H9 (cell line): ENCODE measurements around the gene GFOD2. TPM values are rescaled to one million over a fixed set of nuclear protein-coding genes. Genes with fewer than 3 reads are reported as not detected.
A peak's percentile ranks its signal among the peaks of the same experiment; 100 is the strongest.

Source experiments
- DNase-seq: peaks from one replicate; pipeline ENCODE4 v3.0.0-alpha.2; 2017
- H2AFZ ChIP-seq: one replicate; pipeline ENCODE4 v1.6.1; 2013; ENCODE audit warnings: mild to moderate bottlenecking, low read length, control low read depth, moderate library complexity
- H2AK5ac ChIP-seq: 2 replicates; pipeline ENCODE4 v1.6.1; 2013; ENCODE audit warnings: low read length, control low read depth, mixed read lengths; ENCODE audit not compliant: insufficient read length
- H2BK120ac ChIP-seq: one replicate; pipeline ENCODE4 v1.6.1; 2013; ENCODE audit warnings: low read depth, mild to moderate bottlenecking, low read length, control low read depth, inconsistent platforms; ENCODE audit not compliant: poor library complexity, severe bottlenecking
- H2BK12ac ChIP-seq: 2 replicates; pipeline ENCODE4 v1.6.1; 2013; ENCODE audit warnings: low read length, control low read depth, mixed read lengths, low read depth; ENCODE audit not compliant: insufficient read length
- H2BK15ac ChIP-seq: 2 replicates; pipeline ENCODE4 v1.6.1; 2013; ENCODE audit warnings: low read depth, low read length, control low read depth
- H2BK20ac ChIP-seq: one replicate; pipeline ENCODE4 v1.6.1; 2013; ENCODE audit warnings: low read depth, mild to moderate bottlenecking, low read length, control low read depth, inconsistent platforms; ENCODE audit not compliant: poor library complexity, severe bottlenecking
- H2BK5ac ChIP-seq: 2 replicates; pipeline ENCODE4 v1.6.1; 2013; ENCODE audit warnings: low read length, control low read depth, mixed read lengths; ENCODE audit not compliant: insufficient read length
- H3K14ac ChIP-seq: 2 replicates; pipeline ENCODE4 v1.6.1; 2013; ENCODE audit warnings: low read length, control low read depth; ENCODE audit not compliant: insufficient read depth
- H3K18ac ChIP-seq: 2 replicates; pipeline ENCODE4 v1.6.1; 2013; ENCODE audit warnings: low read depth, mild to moderate bottlenecking, mixed read lengths, low read length, control low read depth; ENCODE audit not compliant: insufficient read length
- H3K23ac ChIP-seq: 2 replicates; pipeline ENCODE4 v1.6.1; 2013; ENCODE audit warnings: low read length, control low read depth, mixed read lengths, low read depth; ENCODE audit not compliant: insufficient read length
- H3K23me2 ChIP-seq: 2 replicates; pipeline ENCODE4 v1.6.1; 2013; ENCODE audit warnings: low read depth, mild to moderate bottlenecking, mixed read lengths, low read length, control low read depth; ENCODE audit not compliant: insufficient read length, poor library complexity, severe bottlenecking
- H3K27ac ChIP-seq: 2 replicates; pipeline ENCODE4 v1.5.1; 2013; ENCODE audit warnings: low read length, control low read depth, mixed read lengths, low read depth; ENCODE audit not compliant: insufficient read length
- H3K27me3 ChIP-seq: 2 replicates; pipeline ENCODE4 v1.6.1; 2013; ENCODE audit warnings: low read length, control low read depth, inconsistent platforms; ENCODE audit not compliant: insufficient read depth
- H3K4ac ChIP-seq: 2 replicates; pipeline ENCODE4 v1.6.1; 2013; ENCODE audit warnings: low read depth, mild to moderate bottlenecking, control low read depth, inconsistent platforms, low read length, moderate library complexity
- H3K4me1 ChIP-seq: 2 replicates; pipeline ENCODE4 v1.6.1; 2013; ENCODE audit warnings: low read length, control low read depth, inconsistent platforms; ENCODE audit not compliant: insufficient read depth
- H3K4me2 ChIP-seq: 2 replicates; pipeline ENCODE4 v1.6.1; 2013; ENCODE audit warnings: low read length, control low read depth, mixed read lengths; ENCODE audit not compliant: insufficient read length, insufficient read depth
- H3K56ac ChIP-seq: 2 replicates; pipeline ENCODE4 v1.6.1; 2013; ENCODE audit warnings: low read depth, mild to moderate bottlenecking, mixed read lengths, low read length, control low read depth; ENCODE audit not compliant: insufficient read length
- H3K79me1 ChIP-seq: 2 replicates; pipeline ENCODE4 v1.6.1; 2013; ENCODE audit warnings: low read depth, mild to moderate bottlenecking, moderate library complexity, low read length, control low read depth, inconsistent platforms; ENCODE audit not compliant: insufficient read depth, poor library complexity, severe bottlenecking
- H3K79me2 ChIP-seq: 2 replicates; pipeline ENCODE4 v1.6.1; 2013; ENCODE audit warnings: low read length, control low read depth, inconsistent platforms; ENCODE audit not compliant: insufficient read depth
- H3K9ac ChIP-seq: 2 replicates; pipeline ENCODE4 v1.6.1; 2013; ENCODE audit warnings: low read length, control low read depth, mixed read lengths; ENCODE audit not compliant: insufficient read length; ENCODE audit errors: extremely low read depth
- H3K9me3 ChIP-seq: one replicate; pipeline ENCODE4 v1.6.1; 2013; ENCODE audit warnings: low read depth, low read length, inconsistent platforms; ENCODE audit not compliant: control insufficient read depth
- H3T11ph ChIP-seq: one replicate; pipeline ENCODE4 v1.6.1; 2013; ENCODE audit warnings: mild to moderate bottlenecking, low read length, control low read depth, inconsistent platforms
- H4K20me1 ChIP-seq: one replicate; pipeline ENCODE4 v1.6.1; 2013; ENCODE audit not compliant: control insufficient read depth, insufficient read length, insufficient read depth
- H4K5ac ChIP-seq: 2 replicates; pipeline ENCODE4 v1.6.1; 2013; ENCODE audit warnings: low read depth, mild to moderate bottlenecking, mixed read lengths, low read length, control low read depth; ENCODE audit not compliant: insufficient read length
- H4K8ac ChIP-seq: replicated peaks from 2 replicates; pipeline ENCODE4 v1.6.1; 2013; ENCODE audit warnings: low read length, control low read depth, mixed read lengths, low read depth; ENCODE audit not compliant: insufficient read length
- H4K91ac ChIP-seq: 2 replicates; pipeline ENCODE4 v1.6.1; 2013; ENCODE audit warnings: low read depth, mild to moderate bottlenecking, moderate library complexity, mixed read lengths, low read length, control low read depth; ENCODE audit not compliant: insufficient read length
- H3K27ac Mint-ChIP-seq, 3 experiments: 2 replicates in 2 of 3; 3 replicates in 1 of 3; pipeline ENCODE4 v1.8.0; 2020 to 2021; ENCODE audit warnings: mixed read lengths in 3 of 3, mild to moderate bottlenecking in 1 of 3, moderate library complexity in 1 of 3
- H3K27me3 Mint-ChIP-seq: 2 replicates; pipeline ENCODE4 v1.8.0; 2021; ENCODE audit warnings: low read depth, mild to moderate bottlenecking, moderate library complexity, mixed read lengths
- H3K36me3 Mint-ChIP-seq, 3 experiments: 2 replicates in 2 of 3; 3 replicates in 1 of 3; pipeline ENCODE4 v1.8.0; 2020 to 2021; ENCODE audit warnings: low read depth in 3 of 3, mixed read lengths in 3 of 3; ENCODE audit not compliant: insufficient read depth in 1 of 3
- H3K4me1 Mint-ChIP-seq, 2 experiments: 2 replicates each; pipeline ENCODE4 v1.8.0; 2020; ENCODE audit warnings: mixed read lengths in 2 of 2
- H3K4me3 Mint-ChIP-seq, 2 experiments: 2 replicates in 1 of 2; 3 replicates in 1 of 2; pipeline ENCODE4 v1.8.0; 2020 to 2021; ENCODE audit warnings: mild to moderate bottlenecking in 2 of 2, mixed read lengths in 2 of 2, moderate library complexity in 1 of 2
- H3K9me3 Mint-ChIP-seq, 2 experiments: 2 replicates in 1 of 2; 3 replicates in 1 of 2; pipeline ENCODE4 v1.8.0; 2020; ENCODE audit warnings: mild to moderate bottlenecking in 2 of 2, mixed read lengths in 2 of 2, moderate library complexity in 1 of 2
- CTCF ChIP-seq: fragments of 200-600 bp; sonication (generic); conservative IDR thresholded peaks from 3 replicates; pipeline ENCODE4 v1.8.0; 2021; ENCODE audit warnings: antibody characterized with exemption, mild to moderate bottlenecking
- WGBS: extraction: QIAGEN DNeasy Blood & Tissue Kit; methylation state at CpG from one replicate; pipeline ENCODE4 v1.1.7; 2013; ENCODE audit warnings: missing lambda C conversion rate, low lambda C conversion rate, mixed read lengths; ENCODE audit not compliant: insufficient read length; ENCODE audit errors: extremely low coverage; 5-methylcytosine and 5-hydroxymethylcytosine counted together
- total RNA-seq: library from RNA; stranded (reverse); gene quantifications from 2 replicates; pipeline ENCODE4 v1.2.1, GENCODE V29; 2021

Gene GFOD2
- total RNA-seq, 1 experiment from 2014 or later: 21.8 TPM

DNA sequence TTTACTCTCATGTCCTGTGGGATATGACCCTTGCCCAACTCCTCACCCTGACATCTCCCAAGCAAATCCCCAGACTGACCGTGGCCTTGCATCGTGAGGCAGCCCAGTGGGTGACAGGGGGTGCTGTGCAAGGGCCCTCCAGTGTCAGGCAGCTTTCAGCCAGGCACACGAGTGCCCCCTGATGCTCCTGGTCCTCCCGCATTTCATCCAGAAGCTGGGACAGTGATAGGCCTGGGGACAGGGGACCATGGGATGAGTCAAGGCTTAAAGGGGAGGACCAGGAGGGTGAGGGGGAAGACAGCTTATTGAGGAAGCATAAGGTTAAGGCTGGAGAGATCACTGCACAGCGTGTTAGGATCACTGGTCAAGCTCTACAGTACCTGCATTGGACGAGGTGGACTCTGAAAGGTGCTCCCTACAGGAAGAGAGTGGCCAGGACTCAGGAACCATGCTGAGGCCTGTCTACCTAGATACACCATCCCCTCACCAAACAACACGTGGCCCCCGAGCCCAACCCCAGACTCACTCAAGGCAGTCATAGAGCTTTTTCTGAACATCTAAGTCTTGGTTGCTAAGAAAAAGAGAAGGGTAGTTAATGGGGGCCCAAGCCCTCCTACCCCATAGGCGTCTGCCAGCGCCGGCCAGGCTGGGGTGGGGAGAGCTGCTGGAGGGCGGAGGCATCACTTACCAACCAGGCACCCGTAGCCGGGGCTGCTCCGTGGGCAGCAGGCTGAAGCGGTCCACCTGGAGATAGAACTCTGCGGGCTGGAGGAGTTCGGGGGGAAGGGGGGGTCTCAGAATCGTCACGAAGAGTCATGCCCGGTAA lies 60.1 kb downstream of the GFOD2 start:
- H2BK20ac ChIP-seq: no peak overlapping the region
- no peak overlapping the region for H4K8ac ChIP-seq
- H3K9ac ChIP-seq: peak overlapping the region; percentile 56
- H4K5ac ChIP-seq: no peak overlapping the region
- no peak overlapping the region for H3T11ph ChIP-seq
- H3K23ac ChIP-seq: no peak overlapping the region
- no peaks in the 10 kb centered on the region for H3K9me3 ChIP-seq
- no peak overlapping the region for H3K27ac ChIP-seq
- no peak overlapping the region for H2BK120ac ChIP-seq
- H3K4me3 Mint-ChIP-seq: peak overlapping the region; percentile 85 to 94
- H3K27me3 ChIP-seq: no peaks in the 10 kb centered on the region
- peaks cover 2% of the 10 kb centered on the region for H3K27me3 Mint-ChIP-seq
- H3K27ac Mint-ChIP-seq: no peak overlapping the region
- H3K36me3 Mint-ChIP-seq: peaks cover 10 to 30% (median 19%) of the 10 kb centered on the region in 3 experiments
- no peaks in the 10 kb centered on the region for H3K4me1 ChIP-seq
- H4K91ac ChIP-seq: no peak overlapping the region
- H4K20me1 ChIP-seq: no peaks in the 10 kb centered on the region
- no peak overlapping the region for H2AK5ac ChIP-seq
- H2BK12ac ChIP-seq: no peak overlapping the region
- H3K9me3 Mint-ChIP-seq: no peaks in the 10 kb centered on the region; a peak in 1 of 5 replicates
- no CpG with 5 or more reads among the region's 21 CpGs for WGBS
- H2AFZ ChIP-seq: no peak overlapping the region
- H2BK5ac ChIP-seq: no peak overlapping the region
- TF ChIP-seq CTCF: no peak
- H3K4me1 Mint-ChIP-seq: peaks cover 11 to 20% of the 10 kb centered on the region in 2 experiments
- H3K23me2 ChIP-seq: peaks cover 11% of the 10 kb centered on the region
- no peak overlapping the region for H3K56ac ChIP-seq
- H3K79me2 ChIP-seq: no peaks in the 10 kb centered on the region
- no peak overlapping the region for H3K14ac ChIP-seq
- no peak for DNase-seq
- no peaks in the 10 kb centered on the region for H3K79me1 ChIP-seq
- peak overlapping the region; percentile 57 for H3K4me2 ChIP-seq
- H3K4ac ChIP-seq: no peak overlapping the region
- H2BK15ac ChIP-seq: no peak overlapping the region
- no peak overlapping the region for H3K18ac ChIP-seq
